SK-N-SH treated with all-trans-retinoic acid at 6 μM for 48 hours (cell line): ENCODE results near the gene TSPAN18.
A peak's percentile ranks its signal among the peaks of the same experiment; 100 is the strongest.

Experiments used
- ATAC-seq: fragments of 200-7000 bp; cut with Tn5 transposase; 3 replicates; pipeline ENCODE4 v1.9.1; 2020; ENCODE audit warnings: mild to moderate bottlenecking, moderate library complexity
- ARNTL ChIP-seq: fragments of 450-650 bp; formaldehyde crosslinking; IDR thresholded peaks from 2 replicates; pipeline ENCODE4 v1.5.0; 2020; ENCODE audit warnings: low read depth, mild to moderate bottlenecking, moderate library complexity, borderline replicate concordance
- BACH2 ChIP-seq: fragments of 250-450 bp; sonication (Bioruptor Pico); IDR thresholded peaks from 2 replicates; pipeline ENCODE4 v1.9.0; 2021; ENCODE audit warnings: mild to moderate bottlenecking, borderline replicate concordance
- CREB5 ChIP-seq: fragments of 250-450 bp; sonication (Bioruptor Pico); IDR thresholded peaks from 2 replicates; pipeline ENCODE4 v1.5.1; 2020; ENCODE audit warnings: low read depth, mild to moderate bottlenecking, moderate library complexity
- CSDC2 ChIP-seq: fragments of 250-450 bp; sonication (Bioruptor Pico); IDR thresholded peaks from 2 replicates; pipeline ENCODE4 v1.5.0; 2020; ENCODE audit warnings: mild to moderate bottlenecking, moderate library complexity
- CSRNP3 ChIP-seq: fragments of 250-450 bp; sonication (Bioruptor Pico); IDR thresholded peaks from 2 replicates; pipeline ENCODE4 v1.5.1; 2021; ENCODE audit warnings: mild to moderate bottlenecking, moderate library complexity
- ESRRG ChIP-seq: fragments of 250-450 bp; sonication (Bioruptor Pico); IDR thresholded peaks from 2 replicates; pipeline ENCODE4 v1.6.1; 2021; ENCODE audit warnings: mild to moderate bottlenecking
- GLIS3 ChIP-seq: fragments of 250-450 bp; sonication (Bioruptor Pico); IDR thresholded peaks from 2 replicates; pipeline ENCODE4 v1.5.0; 2020; ENCODE audit warnings: mild to moderate bottlenecking, moderate library complexity
- ISL1 ChIP-seq: fragments of 250-450 bp; sonication (Bioruptor Pico); IDR thresholded peaks from 2 replicates; pipeline ENCODE4 v2.1.2; 2022; ENCODE audit warnings: mild to moderate bottlenecking, moderate library complexity
- OSR1 ChIP-seq: fragments of 250-450 bp; sonication (Bioruptor Pico); IDR thresholded peaks from 2 replicates; pipeline ENCODE4 v1.8.0; 2022; ENCODE audit warnings: moderate library complexity, mild to moderate bottlenecking, inconsistent platforms
- PATZ1 ChIP-seq: fragments of 250-450 bp; sonication (Bioruptor Pico); IDR thresholded peaks from 2 replicates; pipeline ENCODE4 v1.8.0; 2020; ENCODE audit warnings: mild to moderate bottlenecking, moderate library complexity, borderline replicate concordance
- POU6F1 ChIP-seq: fragments of 250-450 bp; sonication (Bioruptor Pico); IDR thresholded peaks from 2 replicates; pipeline ENCODE4 v1.8.0; 2021; ENCODE audit warnings: low read depth, mild to moderate bottlenecking, moderate library complexity, borderline replicate concordance
- PPARA ChIP-seq: fragments of 250-450 bp; sonication (Bioruptor Pico); IDR thresholded peaks from 2 replicates; pipeline ENCODE4 v1.5.0; 2020; ENCODE audit warnings: mild to moderate bottlenecking, borderline replicate concordance
- TCF4 ChIP-seq: fragments of 250-450 bp; sonication (Bioruptor Pico); IDR thresholded peaks from 2 replicates; pipeline ENCODE4 v1.8.0; 2021; ENCODE audit warnings: mild to moderate bottlenecking, moderate library complexity, borderline replicate concordance
- TOX ChIP-seq: fragments of 250-450 bp; sonication (Bioruptor Pico); IDR thresholded peaks from 2 replicates; pipeline ENCODE4 v1.8.0; 2021; ENCODE audit warnings: mild to moderate bottlenecking, moderate library complexity, borderline replicate concordance
- ZFP30 ChIP-seq: fragments of 450-650 bp; formaldehyde crosslinking; IDR thresholded peaks from 2 replicates; pipeline ENCODE4 v1.5.0; 2022; ENCODE audit warnings: mild to moderate bottlenecking, moderate library complexity
- ZNF70 ChIP-seq: fragments of 450-650 bp; formaldehyde crosslinking; IDR thresholded peaks from 2 replicates; pipeline ENCODE4 v1.5.0; 2020; ENCODE audit warnings: mild to moderate bottlenecking, moderate library complexity
- ZNF8 ChIP-seq: fragments of 450-650 bp; formaldehyde crosslinking; IDR thresholded peaks from 2 replicates; pipeline ENCODE4 v1.5.0; 2020; ENCODE audit warnings: mild to moderate bottlenecking, moderate library complexity
- TF ChIP-seq, protein P1 (sequence below): fragments of 250-450 bp; sonication (Bioruptor Pico); IDR thresholded peaks from 2 replicates; pipeline ENCODE4 v1.5.0; 2020; ENCODE audit warnings: mild to moderate bottlenecking, moderate library complexity

TSPAN18 gene

DNA sequence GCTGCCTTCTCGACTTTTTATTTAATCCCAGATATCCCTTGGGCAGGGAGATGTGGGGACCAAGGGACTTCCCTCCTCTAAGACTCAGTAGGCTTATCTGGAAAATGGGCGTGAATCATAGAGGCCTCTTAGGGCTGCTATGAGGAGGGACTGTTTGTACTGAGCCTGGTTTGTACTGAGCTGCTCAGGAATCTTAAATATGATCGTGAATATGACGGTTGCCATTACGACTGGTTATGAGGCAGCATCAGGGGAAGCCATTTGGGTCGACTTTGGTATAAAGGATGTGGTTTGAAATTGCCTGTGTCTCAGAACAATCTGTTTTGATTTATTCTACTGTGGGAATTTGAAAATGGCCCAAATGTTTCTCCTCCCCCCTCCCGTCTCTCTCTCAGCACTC, 20.6 kb downstream of the TSPAN18 start:
- TF ChIP-seq CSRNP3 (CRISPR knock-in tag) (no peak), ZNF70 (CRISPR knock-in tag) (no peak), CREB5 (CRISPR knock-in tag) (no peak), ESRRG (CRISPR knock-in tag) (no peak), TCF4 (CRISPR knock-in tag) (no peak), GLIS3 (no peak)

GRCh38 chr11:44747836-44748235, 21.1 kb downstream of the TSPAN18 start:
- no peak for ATAC-seq
- TF ChIP-seq PPARA (CRISPR knock-in tag) (no peak), ZFP30 (CRISPR knock-in tag) (no peak), ARNTL (CRISPR knock-in tag) (no peak), ZNF8 (CRISPR knock-in tag) (no peak), ZNF70 (CRISPR knock-in tag) (no peak), GLIS3 (no peak), PATZ1 (CRISPR knock-in tag) (no peak), ESRRG (CRISPR knock-in tag) (no peak), OSR1 (CRISPR knock-in tag) (no peak), BACH2 (CRISPR knock-in tag) (no peak), ISL1 (no peak), POU6F1 (CRISPR knock-in tag) (no peak), CSDC2 (CRISPR knock-in tag) (no peak), CSRNP3 (CRISPR knock-in tag) (no peak), TOX (CRISPR knock-in tag) (no peak)
- TF ChIP-seq, protein P1, sequence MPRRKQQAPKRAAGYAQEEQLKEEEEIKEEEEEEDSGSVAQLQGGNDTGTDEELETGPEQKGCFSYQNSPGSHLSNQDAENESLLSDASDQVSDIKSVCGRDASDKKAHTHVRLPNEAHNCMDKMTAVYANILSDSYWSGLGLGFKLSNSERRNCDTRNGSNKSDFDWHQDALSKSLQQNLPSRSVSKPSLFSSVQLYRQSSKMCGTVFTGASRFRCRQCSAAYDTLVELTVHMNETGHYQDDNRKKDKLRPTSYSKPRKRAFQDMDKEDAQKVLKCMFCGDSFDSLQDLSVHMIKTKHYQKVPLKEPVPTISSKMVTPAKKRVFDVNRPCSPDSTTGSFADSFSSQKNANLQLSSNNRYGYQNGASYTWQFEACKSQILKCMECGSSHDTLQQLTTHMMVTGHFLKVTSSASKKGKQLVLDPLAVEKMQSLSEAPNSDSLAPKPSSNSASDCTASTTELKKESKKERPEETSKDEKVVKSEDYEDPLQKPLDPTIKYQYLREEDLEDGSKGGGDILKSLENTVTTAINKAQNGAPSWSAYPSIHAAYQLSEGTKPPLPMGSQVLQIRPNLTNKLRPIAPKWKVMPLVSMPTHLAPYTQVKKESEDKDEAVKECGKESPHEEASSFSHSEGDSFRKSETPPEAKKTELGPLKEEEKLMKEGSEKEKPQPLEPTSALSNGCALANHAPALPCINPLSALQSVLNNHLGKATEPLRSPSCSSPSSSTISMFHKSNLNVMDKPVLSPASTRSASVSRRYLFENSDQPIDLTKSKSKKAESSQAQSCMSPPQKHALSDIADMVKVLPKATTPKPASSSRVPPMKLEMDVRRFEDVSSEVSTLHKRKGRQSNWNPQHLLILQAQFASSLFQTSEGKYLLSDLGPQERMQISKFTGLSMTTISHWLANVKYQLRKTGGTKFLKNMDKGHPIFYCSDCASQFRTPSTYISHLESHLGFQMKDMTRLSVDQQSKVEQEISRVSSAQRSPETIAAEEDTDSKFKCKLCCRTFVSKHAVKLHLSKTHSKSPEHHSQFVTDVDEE (CRISPR knock-in tag), result no peak

More for the DNA sequence above, 20.6 kb downstream of the TSPAN18 start:
- peak; percentile 61 for ATAC-seq

- TF ChIP-seq ESRRG (CRISPR knock-in tag) (no peak), POU6F1 (CRISPR knock-in tag) (no peak), CSDC2 (CRISPR knock-in tag) (no peak), OSR1 (CRISPR knock-in tag) (no peak), PPARA (CRISPR knock-in tag) (no peak), ZNF8 (CRISPR knock-in tag) (no peak), ARNTL (CRISPR knock-in tag) (no peak), BACH2 (CRISPR knock-in tag) (no peak)
- no peak for ATAC-seq
These were observed 21.8 kb downstream of the TSPAN18 start for GRCh38 chr11:44748606-44749005.
